CD4-positive, alpha-beta T cell (primary cell): ENCODE data around the gene LRRC8E. TPM values are rescaled to one million over a fixed set of nuclear protein-coding genes. Genes with fewer than 3 reads are reported as not detected.
A peak's percentile ranks its signal among the peaks of the same experiment; 100 is the strongest.

Experiments
- ATAC-seq: fragments of 200-7000 bp; cut with Tn5 transposase; one replicate; pipeline ENCODE4 v1.10.0; 2022; ENCODE audit warnings: mild to moderate bottlenecking; ENCODE audit not compliant: poor library complexity
- CTCF ChIA-PET: fragments of 350-600 bp; sonication (Branson Sonifier 250); formaldehyde crosslinking; loops from one replicate; lab custom pipeline; 2021; ENCODE audit warnings: antibody characterized with exemption, inconsistent platforms; lab: Charles Lee
- POLR2A ChIA-PET: fragments of 350-600 bp; sonication (Branson Sonifier 250); formaldehyde crosslinking; loops from one replicate; lab custom pipeline; 2021; ENCODE audit warnings: antibody characterized with exemption, inconsistent platforms; lab: Charles Lee
- DNase-seq, 14 experiments: peaks; one replicate each; pipeline ENCODE4 v3.0.0-alpha.2; 2013 to 2020; ENCODE audit warnings: mixed read lengths in 2 of 14
- H3K27ac ChIP-seq, 2 donors: one replicate each; pipeline versions ENCODE4 v1.5.1 to v1.7.0; 2013; ENCODE audit warnings: low read length in 2 of 2, low read depth in 1 of 2, mild to moderate bottlenecking in 1 of 2
- H3K27me3 ChIP-seq, 2 experiments: 1 replicate in 1 of 2; 2 replicates in 1 of 2; pipeline versions ENCODE4 v1.6.1 to v1.7.0; 2013; ENCODE audit warnings: low read length in 2 of 2, control low read depth in 1 of 2, mild to moderate bottlenecking in 1 of 2, moderate library complexity in 1 of 2; ENCODE audit not compliant: insufficient read depth in 2 of 2, control insufficient read depth in 1 of 2
- H3K36me3 ChIP-seq: one replicate; pipeline ENCODE4 v1.6.1; 2013; ENCODE audit warnings: low read length, control low read depth; ENCODE audit not compliant: insufficient read depth
- H3K4me1 ChIP-seq: one replicate; pipeline ENCODE4 v1.6.1; 2013; ENCODE audit warnings: low read length, control low read depth; ENCODE audit not compliant: insufficient read depth
- H3K4me3 ChIP-seq: one replicate; pipeline ENCODE4 v1.5.1; 2013; ENCODE audit warnings: mild to moderate bottlenecking, low read length, moderate library complexity
- H3K9me3 ChIP-seq, 2 experiments: 1 replicate in 1 of 2; 2 replicates in 1 of 2; pipeline versions ENCODE4 v1.6.1 to v1.7.0; 2013; ENCODE audit warnings: low read length in 2 of 2, mild to moderate bottlenecking in 2 of 2, control low read depth in 1 of 2, moderate library complexity in 1 of 2; ENCODE audit not compliant: control insufficient read depth in 1 of 2, insufficient read depth in 1 of 2
- H3K27ac Mint-ChIP-seq: one replicate; pipeline ENCODE4 v1.8.0; 2020; ENCODE audit warnings: mixed read lengths
- H3K27me3 Mint-ChIP-seq: one replicate; pipeline ENCODE4 v1.8.0; 2021; ENCODE audit warnings: mixed read lengths
- H3K36me3 Mint-ChIP-seq: one replicate; pipeline ENCODE4 v1.8.0; 2021; ENCODE audit warnings: low read depth, mixed read lengths
- H3K4me1 Mint-ChIP-seq: one replicate; pipeline ENCODE4 v1.8.0; 2021; ENCODE audit warnings: low read depth, mixed read lengths
- H3K4me3 Mint-ChIP-seq: one replicate; pipeline ENCODE4 v1.8.0; 2020; ENCODE audit warnings: mild to moderate bottlenecking, mixed read lengths
- H3K9me3 Mint-ChIP-seq: one replicate; pipeline ENCODE4 v1.8.0; 2020; ENCODE audit warnings: mixed read lengths
- intact Hi-C, 2 experiments: fragments of 100-400 bp; cut with DNase I in 1 of 2; cut with micrococcal nuclease in 1 of 2; formaldehyde crosslinking; loops; one replicate each; pipeline versions ENCODE4 v1.15.1 to v1.9.0; 2023 to 2025; cut with DNase I, micrococcal nuclease
- total RNA-seq, 174 experiments: library from RNA in 2 of 174; stranded (reverse) in 2 of 174; gene quantifications; one replicate each; pipeline ENCODE4 v1.2.3 and lab custom pipeline; 2021 to 2026
- TF ChIP-seq, protein P1 (sequence below): fragments of 200-600 bp; IDR thresholded peaks from one replicate; pipeline ENCODE4 v1.8.0; 2022; ENCODE audit warnings: antibody characterized with exemption, mild to moderate bottlenecking

LRRC8E gene
- total RNA-seq, 2 experiments from 2014 or later: not detected

- peak overlapping the region; percentile 79 for H3K4me3 Mint-ChIP-seq
- Histone ChIP-seq H3K27ac (no peak overlapping the region), H3K4me3 (no peak overlapping the region), H3K9me3 (no peaks in the 10 kb centered on the region), H3K36me3 (peaks cover 33% of the 10 kb centered on the region), H3K4me1 (peaks cover 31% of the 10 kb centered on the region), H3K27me3 (no peaks in the 10 kb centered on the region)
- intact Hi-C loops: loop anchor here in 1 of 2 experiments (2.0 to 10.0 kb wide), 4 partner anchors 18 to 1562 kb away; partner anchors contain the start of genes CLPP, NDUFA7, RPS28 and STXBP2
- TF ChIP-seq, protein P1, sequence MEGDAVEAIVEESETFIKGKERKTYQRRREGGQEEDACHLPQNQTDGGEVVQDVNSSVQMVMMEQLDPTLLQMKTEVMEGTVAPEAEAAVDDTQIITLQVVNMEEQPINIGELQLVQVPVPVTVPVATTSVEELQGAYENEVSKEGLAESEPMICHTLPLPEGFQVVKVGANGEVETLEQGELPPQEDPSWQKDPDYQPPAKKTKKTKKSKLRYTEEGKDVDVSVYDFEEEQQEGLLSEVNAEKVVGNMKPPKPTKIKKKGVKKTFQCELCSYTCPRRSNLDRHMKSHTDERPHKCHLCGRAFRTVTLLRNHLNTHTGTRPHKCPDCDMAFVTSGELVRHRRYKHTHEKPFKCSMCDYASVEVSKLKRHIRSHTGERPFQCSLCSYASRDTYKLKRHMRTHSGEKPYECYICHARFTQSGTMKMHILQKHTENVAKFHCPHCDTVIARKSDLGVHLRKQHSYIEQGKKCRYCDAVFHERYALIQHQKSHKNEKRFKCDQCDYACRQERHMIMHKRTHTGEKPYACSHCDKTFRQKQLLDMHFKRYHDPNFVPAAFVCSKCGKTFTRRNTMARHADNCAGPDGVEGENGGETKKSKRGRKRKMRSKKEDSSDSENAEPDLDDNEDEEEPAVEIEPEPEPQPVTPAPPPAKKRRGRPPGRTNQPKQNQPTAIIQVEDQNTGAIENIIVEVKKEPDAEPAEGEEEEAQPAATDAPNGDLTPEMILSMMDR: no peak
- POLR2A ChIA-PET: interaction anchor here (0.9 kb wide), 1 partner anchor 24 kb away, joined by 3 read pairs; the partner anchor contains the start of gene MAP2K7
- CTCF ChIA-PET: interaction anchor here (1.6 to 4.6 kb wide), 2 partner anchors 9 to 17 kb away, joined by 4 to 36 read pairs; partner anchors contain the start of gene TIMM44
- H3K4me1 Mint-ChIP-seq: peaks cover 14% of the 10 kb centered on the region
- H3K9me3 Mint-ChIP-seq: no peaks in the 10 kb centered on the region
- ATAC-seq (no peak), DNase-seq (peak in 1 of 14 experiments; percentile 53)
- H3K36me3 Mint-ChIP-seq: peaks cover 35% of the 10 kb centered on the region
- H3K27me3 Mint-ChIP-seq: no peaks in the 10 kb centered on the region
- H3K27ac Mint-ChIP-seq: peak overlapping the region; percentile 17
Observed at GRCh38 chr19:7926727-7927604, 38.7 kb downstream of the LRRC8E start.

GRCh38 chr19:7927605-7928333 is 39.5 kb downstream of the LRRC8E start:
- ATAC-seq (no peak), DNase-seq (peak in 1 of 14 experiments; percentile 45)
- Mint-ChIP-seq H3K4me3 (no peak overlapping the region), H3K27ac (no peak overlapping the region), H3K9me3 (no peaks in the 10 kb centered on the region), H3K27me3 (no peaks in the 10 kb centered on the region), H3K4me1 (peaks cover 14% of the 10 kb centered on the region), H3K36me3 (peaks cover 33% of the 10 kb centered on the region)
- Histone ChIP-seq H3K9me3 (no peaks in the 10 kb centered on the region), H3K27me3 (no peaks in the 10 kb centered on the region), H3K4me1 (peaks cover 23% of the 10 kb centered on the region), H3K27ac (no peak overlapping the region), H3K4me3 (no peak overlapping the region), H3K36me3 (peaks cover 33% of the 10 kb centered on the region)
- TF ChIP-seq, protein P1: no peak
- ChIA-PET CTCF (interaction anchor here (1.6 to 4.6 kb wide), 3 partner anchors 10 to 43 kb away, joined by 4 to 36 read pairs (median 6); partner anchors contain the start of gene TIMM44), POLR2A (interaction anchor here (0.9 kb wide), 1 partner anchor 24 kb away, joined by 3 read pairs; the partner anchor contains the start of gene MAP2K7)
- intact Hi-C loops: loop anchor here in 1 of 2 experiments (2.0 to 10.0 kb wide), 4 partner anchors 17 to 1563 kb away; partner anchors contain the start of genes CLPP, NDUFA7, RPS28 and STXBP2

DNA sequence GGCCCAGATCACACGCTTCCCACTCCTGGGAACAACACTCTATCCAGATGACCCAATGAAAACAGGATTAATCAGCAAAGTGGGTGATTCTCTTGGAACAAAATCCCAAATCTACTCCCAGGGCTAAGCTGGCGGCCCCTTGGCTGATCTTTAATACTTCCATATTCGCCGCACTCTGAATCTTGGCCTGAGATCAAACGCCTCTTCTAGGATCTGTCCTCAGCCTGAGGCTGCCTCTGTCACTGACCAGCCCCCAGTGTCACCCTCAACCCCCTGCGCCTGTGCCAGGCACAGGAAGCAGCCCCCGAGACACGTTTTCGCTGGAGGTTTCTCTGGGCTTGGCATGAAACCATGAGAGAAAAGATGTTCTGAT is 40.0 kb downstream of the LRRC8E start:
- Histone ChIP-seq H3K9me3 (no peaks in the 10 kb centered on the region), H3K4me1 (peaks cover 22% of the 10 kb centered on the region), H3K36me3 (peaks cover 34% of the 10 kb centered on the region), H3K27me3 (no peaks in the 10 kb centered on the region), H3K27ac (no peak overlapping the region), H3K4me3 (no peak overlapping the region)
- Mint-ChIP-seq H3K9me3 (no peaks in the 10 kb centered on the region), H3K4me3 (peak overlapping the region; percentile 67), H3K4me1 (peaks cover 14% of the 10 kb centered on the region), H3K36me3 (peaks cover 28% of the 10 kb centered on the region), H3K27me3 (no peaks in the 10 kb centered on the region), H3K27ac (no peak overlapping the region)
- ChIA-PET POLR2A (interaction anchor here (1.4 kb wide), 1 partner anchor 25 kb away, joined by 4 read pairs; the partner anchor contains the start of gene MAP2K7), CTCF (interaction anchor here (0.6 to 4.6 kb wide), 4 partner anchors 15 to 393 kb away, joined by 3 to 36 read pairs (median 7); partner anchors contain the start of genes RPS28 and TIMM44)
- intact Hi-C loops: loop anchor here in 1 of 2 experiments (5.0 to 10.0 kb wide), 3 partner anchors 291 to 1564 kb away; partner anchors contain the start of genes CLPP, NDUFA7, RPS28 and STXBP2
- ATAC-seq (no peak), DNase-seq (no peak)
- TF ChIP-seq, protein P1: no peak
